ENCODE results near the gene PRSS38. TPM values are rescaled to one million over a fixed set of nuclear protein-coding genes. Genes with fewer than 3 reads are reported as not detected.
"Not testable (repeated sequence)": the region's sequence is repeated elsewhere in the genome, so short reads cannot be mapped to it uniquely, and the experiment has no call there.

The PRSS38 gene
- total and polyA plus RNA-seq, 2 experiments from 2014 or later: not detected

DNA sequence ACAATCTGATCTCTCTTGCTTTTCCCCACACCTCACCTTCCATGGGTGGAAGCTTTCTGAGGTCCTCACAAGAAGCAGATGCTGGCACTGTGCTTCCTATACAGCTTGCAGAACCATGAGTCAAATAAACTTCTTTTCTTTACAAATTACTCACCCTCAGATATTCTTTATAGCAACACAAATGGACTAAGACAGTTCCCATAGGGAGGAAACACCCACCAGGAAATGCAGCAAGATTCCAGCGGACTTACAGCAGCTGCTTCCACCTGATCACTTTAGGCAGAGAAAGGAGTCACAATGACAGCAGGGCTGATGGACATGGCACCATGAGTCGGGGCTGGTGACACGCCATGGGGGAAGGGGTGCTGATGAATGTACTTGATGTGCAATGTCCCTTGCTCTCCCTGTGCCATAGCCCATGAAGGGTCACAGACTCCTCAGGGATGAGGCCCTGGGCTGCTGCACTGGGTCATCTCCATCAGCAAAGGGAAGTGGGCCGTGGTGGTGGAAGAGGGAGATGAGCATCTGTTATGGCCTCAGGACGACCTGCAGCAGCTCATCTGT, 53.9 kb downstream of the PRSS38 start:
- TF ChIP-seq, protein P1, sequence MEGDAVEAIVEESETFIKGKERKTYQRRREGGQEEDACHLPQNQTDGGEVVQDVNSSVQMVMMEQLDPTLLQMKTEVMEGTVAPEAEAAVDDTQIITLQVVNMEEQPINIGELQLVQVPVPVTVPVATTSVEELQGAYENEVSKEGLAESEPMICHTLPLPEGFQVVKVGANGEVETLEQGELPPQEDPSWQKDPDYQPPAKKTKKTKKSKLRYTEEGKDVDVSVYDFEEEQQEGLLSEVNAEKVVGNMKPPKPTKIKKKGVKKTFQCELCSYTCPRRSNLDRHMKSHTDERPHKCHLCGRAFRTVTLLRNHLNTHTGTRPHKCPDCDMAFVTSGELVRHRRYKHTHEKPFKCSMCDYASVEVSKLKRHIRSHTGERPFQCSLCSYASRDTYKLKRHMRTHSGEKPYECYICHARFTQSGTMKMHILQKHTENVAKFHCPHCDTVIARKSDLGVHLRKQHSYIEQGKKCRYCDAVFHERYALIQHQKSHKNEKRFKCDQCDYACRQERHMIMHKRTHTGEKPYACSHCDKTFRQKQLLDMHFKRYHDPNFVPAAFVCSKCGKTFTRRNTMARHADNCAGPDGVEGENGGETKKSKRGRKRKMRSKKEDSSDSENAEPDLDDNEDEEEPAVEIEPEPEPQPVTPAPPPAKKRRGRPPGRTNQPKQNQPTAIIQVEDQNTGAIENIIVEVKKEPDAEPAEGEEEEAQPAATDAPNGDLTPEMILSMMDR (IDR thresholded peaks at IDR 0.05; ENCODE audit: low read depth, low read length): no peak
- Histone ChIP-seq H3K27ac (no peak overlapping the region), H3K36me3 (no peaks in the 10 kb centered on the region), H3K4me1 (ENCODE audit: low read depth) (no peaks in the 10 kb centered on the region), H3K9me3 (ENCODE audit: low read depth) (no peaks in the 10 kb centered on the region), H3K27me3 (no peaks in the 10 kb centered on the region), H3K4me3 (no peak overlapping the region)
- no peak for DNase-seq (ENCODE audit: low read depth in 1 of 2, low spot score in 1 of 2)

- no peak for DNase-seq (ENCODE audit: low read depth in 1 of 2, low spot score in 1 of 2)
- Histone ChIP-seq H3K27me3 (no peaks in the 10 kb centered on the region), H3K9me3 (ENCODE audit: low read depth) (no peaks in the 10 kb centered on the region), H3K27ac (no peak overlapping the region), H3K4me3 (no peak overlapping the region), H3K4me1 (ENCODE audit: low read depth) (no peaks in the 10 kb centered on the region), H3K36me3 (no peaks in the 10 kb centered on the region)
- TF ChIP-seq, protein P1 (IDR thresholded peaks at IDR 0.05; ENCODE audit: low read depth, low read length): no peak
These were observed 54.4 kb downstream of the PRSS38 start for GRCh38 chr1:227869851-227870305.

- no peak for DNase-seq (ENCODE audit: low read depth in 1 of 2, low spot score in 1 of 2)
- TF ChIP-seq, protein P1 (IDR thresholded peaks at IDR 0.05; ENCODE audit: low read depth, low read length): no peak
- no peaks in the 10 kb centered on the region for H3K36me3 ChIP-seq
- no peak overlapping the region for H3K4me3 ChIP-seq
- H3K27ac ChIP-seq: no peak overlapping the region
- no peaks in the 10 kb centered on the region for H3K27me3 ChIP-seq
- no peaks in the 10 kb centered on the region for H3K9me3 ChIP-seq (ENCODE audit: low read depth)
- no peaks in the 10 kb centered on the region for H3K4me1 ChIP-seq (ENCODE audit: low read depth)
These were observed 54.9 kb downstream of the PRSS38 start for GRCh38 chr1:227870366-227870765.

GRCh38 chr1:227871892-227872291, 56.4 kb downstream of the PRSS38 start:
- not testable (repeated sequence) for H3K9me3 ChIP-seq (ENCODE audit: low read depth); H3K36me3 ChIP-seq; H3K4me1 ChIP-seq (ENCODE audit: low read depth); H3K4me3 ChIP-seq; H3K27me3 ChIP-seq; DNase-seq (ENCODE audit: low read depth in 1 of 2, low spot score in 1 of 2); H3K27ac ChIP-seq

DNA sequence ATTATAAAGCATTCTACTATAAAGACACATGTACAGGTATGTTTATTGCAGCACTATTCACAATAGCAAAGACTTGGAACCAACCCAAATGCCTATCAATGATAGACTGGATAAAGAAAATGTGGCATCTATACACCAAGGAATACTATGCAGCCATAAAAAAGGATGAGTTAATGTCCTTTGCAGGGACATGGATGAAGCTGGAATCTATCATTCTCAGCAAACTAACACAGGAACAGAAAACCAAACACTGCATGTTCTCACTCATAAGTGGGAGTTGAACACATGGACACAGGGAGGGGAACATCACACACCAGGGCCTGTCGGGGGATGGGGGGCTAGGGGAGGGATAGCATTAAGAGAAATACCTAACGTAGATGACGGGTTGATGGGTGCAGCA, 62.3 kb downstream of the PRSS38 start:
- H3K36me3 ChIP-seq; H3K27ac ChIP-seq; DNase-seq (ENCODE audit: low read depth in 1 of 2, low spot score in 1 of 2); H3K4me1 ChIP-seq (ENCODE audit: low read depth); H3K4me3 ChIP-seq; H3K9me3 ChIP-seq (ENCODE audit: low read depth): not testable (repeated sequence)
- H3K27me3 ChIP-seq: peaks cover 14% of the 10 kb centered on the region

DNA sequence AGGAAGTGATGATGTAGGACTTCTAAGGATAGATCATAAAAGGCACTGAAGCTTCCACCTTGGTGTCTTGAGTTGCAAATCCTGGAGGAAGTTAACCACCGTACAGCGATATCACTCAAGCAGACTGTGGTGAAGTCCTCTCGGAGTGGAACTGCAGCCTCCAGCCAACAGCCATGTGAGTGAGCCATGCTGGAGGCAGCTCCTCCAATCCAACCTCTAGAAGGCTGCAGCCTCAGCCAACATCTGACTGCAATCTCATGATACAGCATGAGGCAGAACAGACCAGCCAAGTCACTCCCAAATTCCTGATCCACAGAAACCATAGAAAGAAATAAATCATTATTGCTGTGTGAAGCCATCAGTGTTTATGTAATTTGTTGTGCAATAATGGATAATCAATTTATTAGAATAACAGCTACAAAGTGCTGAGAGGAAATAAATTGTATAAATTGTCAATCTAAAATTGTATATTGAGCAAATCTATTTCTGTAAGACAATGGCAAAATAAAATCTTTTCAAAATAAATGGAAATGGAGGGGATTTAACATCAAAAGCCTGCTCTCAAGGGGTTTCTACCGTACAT, 65.0 kb downstream of the PRSS38 start:
- Histone ChIP-seq H3K27me3 (peaks cover 14% of the 10 kb centered on the region), H3K4me3 (no peak overlapping the region), H3K36me3 (no peaks in the 10 kb centered on the region), H3K4me1 (ENCODE audit: low read depth) (no peaks in the 10 kb centered on the region), H3K27ac (no peak overlapping the region), H3K9me3 (ENCODE audit: low read depth) (no peaks in the 10 kb centered on the region)
- TF ChIP-seq, protein P1 (IDR thresholded peaks at IDR 0.05; ENCODE audit: low read depth, low read length): no peak
- no peak for DNase-seq (ENCODE audit: low read depth in 1 of 2, low spot score in 1 of 2)
